ENCODE data around the gene RASAL1.

Gene RASAL1

DNA sequence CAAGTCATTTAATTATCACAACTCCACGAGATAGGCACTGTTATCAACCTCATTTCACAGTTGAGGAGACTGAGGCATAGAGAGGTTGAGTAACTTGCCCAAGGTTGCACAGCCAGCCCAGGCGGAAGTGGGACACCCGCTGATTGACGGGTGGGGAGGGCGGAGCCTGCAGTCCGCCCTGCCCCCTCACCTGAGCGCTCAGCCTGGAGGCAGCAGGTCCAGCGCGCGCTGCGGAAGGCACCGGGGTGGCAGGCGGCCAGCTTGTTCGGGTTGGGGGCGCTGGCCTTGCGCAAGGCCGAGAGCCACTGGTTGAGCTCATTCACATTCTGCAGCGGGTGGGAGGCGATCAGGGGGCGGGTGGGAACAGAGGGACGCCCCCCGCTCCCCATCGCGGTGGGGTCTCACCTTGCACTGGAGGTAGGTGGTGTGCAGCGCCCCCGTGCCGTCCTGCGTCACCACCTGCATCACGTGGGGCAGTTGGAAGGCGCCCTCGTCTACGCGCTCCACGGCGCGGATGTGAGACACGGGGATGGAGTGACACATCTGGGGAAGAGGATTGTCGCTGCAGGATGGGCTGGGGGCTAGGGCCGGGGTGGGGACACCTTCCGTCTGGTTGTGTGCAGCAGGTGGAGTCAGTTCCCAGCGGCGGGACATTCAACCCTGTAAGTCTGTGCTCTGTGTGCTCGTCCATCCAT, 31.7 kb downstream of the RASAL1 start:
- H3K9me3 ChIP-seq (ENCODE audit: control insufficient read depth, low read length): no peaks in the 10 kb centered on the region
- no peak overlapping the region for H3K4me3 ChIP-seq (ENCODE audit: extremely low read depth, insufficient read depth, low read length, poor library complexity, severe bottlenecking)
- H3K36me3 ChIP-seq (ENCODE audit: control insufficient read depth, insufficient read depth, low read length): no peaks in the 10 kb centered on the region
- H3K27ac ChIP-seq (ENCODE audit: low read depth, low read length, severe bottlenecking): no peak overlapping the region
- 7 to 9% methylated on average over 30 to 39 of the region's 43 CpGs for WGBS, 2 experiments (ENCODE audit: insufficient coverage in 2 of 2)
- H3K4me1 ChIP-seq (ENCODE audit: control insufficient read depth, insufficient read depth, low read length, poor library complexity, severe bottlenecking): no peaks in the 10 kb centered on the region

GRCh38 chr12:113102811-113103210, 32.8 kb downstream of the RASAL1 start:
- Histone ChIP-seq H3K36me3 (ENCODE audit: control insufficient read depth, insufficient read depth, low read length) (no peaks in the 10 kb centered on the region), H3K4me1 (ENCODE audit: control insufficient read depth, insufficient read depth, low read length, poor library complexity, severe bottlenecking) (no peaks in the 10 kb centered on the region), H3K9me3 (ENCODE audit: control insufficient read depth, low read length) (no peaks in the 10 kb centered on the region), H3K4me3 (ENCODE audit: extremely low read depth, insufficient read depth, low read length, poor library complexity, severe bottlenecking) (no peak overlapping the region), H3K27ac (ENCODE audit: low read depth, low read length, severe bottlenecking) (no peak overlapping the region)
- WGBS, 2 experiments (ENCODE audit: insufficient coverage in 2 of 2): 90% methylated on average over 2 to 4 of the region's 5 CpGs

DNA sequence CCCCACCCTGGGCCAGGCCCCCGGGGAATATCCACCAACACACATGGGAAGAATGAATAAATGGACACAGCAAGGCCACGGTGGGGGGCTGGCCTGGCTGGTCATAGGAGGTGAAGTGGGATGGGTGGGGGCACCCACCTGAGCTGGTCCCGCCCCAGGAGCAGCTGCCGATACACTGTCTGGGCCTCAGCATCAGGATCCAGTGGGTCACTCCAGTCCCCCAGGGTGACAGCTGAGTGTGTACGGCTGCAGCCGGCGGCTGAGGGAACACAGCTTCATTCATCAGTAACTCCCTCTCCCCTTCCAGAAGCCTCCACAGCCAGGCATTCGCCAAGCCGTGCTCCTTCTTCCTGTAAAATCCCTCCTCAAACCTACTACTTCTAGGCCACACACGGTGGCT, 33.8 kb downstream of the RASAL1 start:
- H3K4me1 ChIP-seq (ENCODE audit: control insufficient read depth, insufficient read depth, low read length, poor library complexity, severe bottlenecking): no peaks in the 10 kb centered on the region
- WGBS, 2 experiments (ENCODE audit: insufficient coverage in 2 of 2): 87 to 89% methylated on average over 9 to 10 of the region's 10 CpGs
- no peak overlapping the region for H3K27ac ChIP-seq (ENCODE audit: low read depth, low read length, severe bottlenecking)
- no peaks in the 10 kb centered on the region for H3K36me3 ChIP-seq (ENCODE audit: control insufficient read depth, insufficient read depth, low read length)
- no peaks in the 10 kb centered on the region for H3K9me3 ChIP-seq (ENCODE audit: control insufficient read depth, low read length)
- no peak overlapping the region for H3K4me3 ChIP-seq (ENCODE audit: extremely low read depth, insufficient read depth, low read length, poor library complexity, severe bottlenecking)

- Histone ChIP-seq H3K4me3 (ENCODE audit: extremely low read depth, insufficient read depth, low read length, poor library complexity, severe bottlenecking) (no peak overlapping the region), H3K27ac (ENCODE audit: low read depth, low read length, severe bottlenecking) (no peak overlapping the region), H3K4me1 (ENCODE audit: control insufficient read depth, insufficient read depth, low read length, poor library complexity, severe bottlenecking) (no peaks in the 10 kb centered on the region), H3K36me3 (ENCODE audit: control insufficient read depth, insufficient read depth, low read length) (no peaks in the 10 kb centered on the region), H3K9me3 (ENCODE audit: control insufficient read depth, low read length) (no peaks in the 10 kb centered on the region)
- WGBS, 2 experiments (ENCODE audit: insufficient coverage in 2 of 2): 76 to 84% methylated on average over 11 of the region's 12 CpGs
These were observed 35.8 kb downstream of the RASAL1 start for GRCh38 chr12:113099764-113100163.

GRCh38 chr12:113099364-113099763, 36.2 kb downstream of the RASAL1 start:
- no peaks in the 10 kb centered on the region for H3K4me1 ChIP-seq (ENCODE audit: control insufficient read depth, insufficient read depth, low read length, poor library complexity, severe bottlenecking)
- H3K9me3 ChIP-seq (ENCODE audit: control insufficient read depth, low read length): no peaks in the 10 kb centered on the region
- no peak overlapping the region for H3K27ac ChIP-seq (ENCODE audit: low read depth, low read length, severe bottlenecking)
- no peak overlapping the region for H3K4me3 ChIP-seq (ENCODE audit: extremely low read depth, insufficient read depth, low read length, poor library complexity, severe bottlenecking)
- H3K36me3 ChIP-seq (ENCODE audit: control insufficient read depth, insufficient read depth, low read length): no peaks in the 10 kb centered on the region

DNA sequence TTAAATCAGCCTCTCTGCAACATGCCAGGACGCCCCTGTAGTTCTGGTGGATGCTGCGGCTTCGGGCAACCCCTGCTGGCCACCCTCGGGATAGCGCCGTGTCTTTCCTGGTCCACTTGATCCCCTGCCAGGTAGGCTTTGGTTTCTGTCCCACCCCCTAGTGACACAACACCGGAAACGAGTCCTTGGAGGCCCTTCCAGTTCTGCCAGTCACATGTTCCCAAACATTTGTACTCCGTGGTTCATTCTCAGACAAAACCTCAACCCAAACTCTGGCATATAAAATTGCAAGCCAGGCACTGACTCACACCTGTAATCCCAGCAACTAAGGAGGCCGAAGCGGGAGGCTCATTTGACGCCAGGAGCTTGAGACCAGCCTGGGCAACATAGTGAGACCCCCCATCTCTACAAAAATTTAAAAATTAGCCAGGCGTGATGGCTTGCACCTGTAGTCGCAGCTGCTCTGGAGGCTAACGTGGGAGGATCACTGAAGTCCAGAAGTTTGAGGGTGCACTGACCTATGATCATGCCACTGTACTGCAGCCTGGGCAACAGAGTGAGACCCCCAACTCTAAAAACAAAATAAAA, 37.0 kb downstream of the RASAL1 start:
- no peak overlapping the region for H3K4me3 ChIP-seq (ENCODE audit: extremely low read depth, insufficient read depth, low read length, poor library complexity, severe bottlenecking)

GRCh38 chr12:113097716-113098440, 37.7 kb downstream of the RASAL1 start:
- 43 to 59% methylated on average over 6 to 10 of the region's 14 CpGs for WGBS, 2 experiments (ENCODE audit: insufficient coverage in 2 of 2)
- H3K4me3 ChIP-seq (ENCODE audit: extremely low read depth, insufficient read depth, low read length, poor library complexity, severe bottlenecking): no peak overlapping the region
- H3K27ac ChIP-seq (ENCODE audit: low read depth, low read length, severe bottlenecking): no peak overlapping the region

More for the DNA sequence above, 37.0 kb downstream of the RASAL1 start:
- no peaks in the 10 kb centered on the region for H3K4me1 ChIP-seq (ENCODE audit: control insufficient read depth, insufficient read depth, low read length, poor library complexity, severe bottlenecking)
- 36 to 40% methylated on average over 15 of the region's 15 CpGs for WGBS, 2 experiments (ENCODE audit: insufficient coverage in 2 of 2)
- no peaks in the 10 kb centered on the region for H3K9me3 ChIP-seq (ENCODE audit: control insufficient read depth, low read length)
- H3K36me3 ChIP-seq (ENCODE audit: control insufficient read depth, insufficient read depth, low read length): no peaks in the 10 kb centered on the region
- H3K27ac ChIP-seq (ENCODE audit: low read depth, low read length, severe bottlenecking): no peak overlapping the region

DNA sequence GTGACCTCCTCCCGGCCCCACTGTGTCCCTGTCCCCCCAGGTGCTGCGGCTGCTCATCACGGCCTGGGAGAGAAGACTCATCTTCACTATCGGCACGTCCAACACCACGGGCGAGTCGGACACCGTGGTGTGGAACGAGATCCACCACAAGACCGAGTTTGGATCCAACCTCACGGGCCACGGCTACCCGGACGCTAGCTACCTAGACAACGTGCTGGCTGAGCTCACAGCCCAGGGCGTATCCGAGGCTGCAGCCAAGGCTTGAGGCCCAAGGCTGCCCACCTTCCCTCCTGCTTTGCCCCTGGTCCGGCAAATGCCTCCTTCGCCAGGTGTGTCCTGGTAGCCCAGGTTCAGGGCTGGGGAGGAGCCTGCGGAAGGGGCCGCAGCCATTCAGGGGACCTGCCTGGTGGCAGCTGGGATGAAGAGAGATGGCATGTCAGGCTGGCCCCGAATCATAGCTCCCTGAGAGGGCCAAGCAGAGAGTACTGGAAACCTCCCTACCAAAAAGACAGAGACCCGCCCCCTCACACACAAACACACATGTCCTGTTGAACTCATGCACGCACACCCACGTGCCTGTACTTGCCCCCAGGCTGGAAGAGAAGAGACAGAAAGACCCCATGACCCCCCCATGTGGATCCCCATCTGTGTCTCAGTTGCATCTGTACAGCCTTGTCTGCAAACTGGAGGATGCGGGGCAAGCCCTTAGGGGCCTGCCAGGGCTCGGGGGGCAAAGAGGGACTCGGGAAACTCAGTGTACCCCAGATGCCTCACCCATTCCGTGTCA, 38.7 kb downstream of the RASAL1 start:
- Histone ChIP-seq H3K27ac (ENCODE audit: low read depth, low read length, severe bottlenecking) (no peak overlapping the region), H3K4me1 (ENCODE audit: control insufficient read depth, insufficient read depth, low read length, poor library complexity, severe bottlenecking) (no peaks in the 10 kb centered on the region), H3K36me3 (ENCODE audit: control insufficient read depth, insufficient read depth, low read length) (no peaks in the 10 kb centered on the region), H3K9me3 (ENCODE audit: control insufficient read depth, low read length) (no peaks in the 10 kb centered on the region), H3K4me3 (ENCODE audit: extremely low read depth, insufficient read depth, low read length, poor library complexity, severe bottlenecking) (no peak overlapping the region)
- 94 to 95% methylated on average over 27 to 29 of the region's 30 CpGs for WGBS, 2 experiments (ENCODE audit: insufficient coverage in 2 of 2)

More at GRCh38 chr12:113097716-113098440, 37.7 kb downstream of the RASAL1 start:
- H3K36me3 ChIP-seq (ENCODE audit: control insufficient read depth, insufficient read depth, low read length): no peaks in the 10 kb centered on the region
- no peaks in the 10 kb centered on the region for H3K9me3 ChIP-seq (ENCODE audit: control insufficient read depth, low read length)
- no peaks in the 10 kb centered on the region for H3K4me1 ChIP-seq (ENCODE audit: control insufficient read depth, insufficient read depth, low read length, poor library complexity, severe bottlenecking)

DNA sequence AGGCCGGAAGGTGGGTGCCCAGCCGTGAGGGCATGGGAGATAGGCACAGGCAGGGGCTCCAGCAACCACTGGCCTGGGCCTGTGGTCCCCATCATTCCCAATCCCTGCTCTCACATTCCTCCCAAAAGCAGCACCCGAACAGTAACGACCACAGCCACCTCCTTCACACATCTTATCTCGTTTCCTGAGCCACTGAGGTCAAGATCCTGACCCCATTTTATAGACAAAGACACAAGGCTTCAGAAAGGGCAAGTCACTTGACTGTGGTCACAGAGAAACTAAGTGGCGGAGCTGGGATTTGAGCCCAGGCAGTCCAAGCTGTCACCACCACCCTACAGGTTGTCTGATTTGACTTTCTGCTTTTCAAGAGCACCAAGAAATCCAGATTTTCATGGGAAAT, 40.2 kb downstream of the RASAL1 start:
- Histone ChIP-seq H3K4me3 (ENCODE audit: extremely low read depth, insufficient read depth, low read length, poor library complexity, severe bottlenecking) (no peak overlapping the region), H3K27ac (ENCODE audit: low read depth, low read length, severe bottlenecking) (no peak overlapping the region), H3K4me1 (ENCODE audit: control insufficient read depth, insufficient read depth, low read length, poor library complexity, severe bottlenecking) (no peaks in the 10 kb centered on the region), H3K36me3 (ENCODE audit: control insufficient read depth, insufficient read depth, low read length) (no peaks in the 10 kb centered on the region), H3K9me3 (ENCODE audit: control insufficient read depth, low read length) (no peaks in the 10 kb centered on the region)
- WGBS, 2 experiments (ENCODE audit: insufficient coverage in 2 of 2): 64 to 87% methylated on average over 5 of the region's 6 CpGs

DNA sequence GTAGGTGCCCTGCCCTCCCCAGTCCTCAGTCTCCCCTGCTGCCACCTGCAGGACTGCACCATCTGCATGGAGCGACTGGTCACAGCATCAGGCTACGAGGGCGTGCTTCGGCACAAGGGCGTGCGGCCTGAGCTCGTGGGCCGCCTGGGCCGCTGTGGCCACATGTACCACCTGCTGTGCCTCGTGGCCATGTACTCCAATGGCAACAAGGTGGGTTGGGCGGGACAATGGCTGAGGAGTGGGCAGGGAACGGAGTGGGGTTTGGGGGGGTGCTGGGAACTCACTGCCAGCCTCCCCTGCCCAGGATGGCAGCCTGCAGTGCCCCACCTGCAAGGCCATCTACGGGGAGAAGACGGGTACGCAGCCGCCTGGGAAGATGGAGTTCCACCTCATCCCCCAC, 40.8 kb downstream of the RASAL1 start:
- no peaks in the 10 kb centered on the region for H3K9me3 ChIP-seq (ENCODE audit: control insufficient read depth, low read length)
- WGBS, 2 experiments (ENCODE audit: insufficient coverage in 2 of 2): 87 to 94% methylated on average over 16 of the region's 16 CpGs
- no peak overlapping the region for H3K27ac ChIP-seq (ENCODE audit: low read depth, low read length, severe bottlenecking)
- no peak overlapping the region for H3K4me3 ChIP-seq (ENCODE audit: extremely low read depth, insufficient read depth, low read length, poor library complexity, severe bottlenecking)
- no peaks in the 10 kb centered on the region for H3K36me3 ChIP-seq (ENCODE audit: control insufficient read depth, insufficient read depth, low read length)
- no peaks in the 10 kb centered on the region for H3K4me1 ChIP-seq (ENCODE audit: control insufficient read depth, insufficient read depth, low read length, poor library complexity, severe bottlenecking)
